ENCODE results near the gene SLC23A3.

GRCh38 chr2:219205165-219205538 lies 35.3 kb upstream of the SLC23A3 start:
- TF ChIP-seq CTCF (IDR thresholded peaks at IDR 0.05), result no peak
- no peak for TF ChIP-seq EP300 (IDR thresholded peaks at IDR 0.05)
- TF ChIP-seq POLR2A (IDR thresholded peaks at IDR 0.05), result no peak
